ENCODE results near the gene DCC. TPM values are rescaled to one million over a fixed set of nuclear protein-coding genes. Genes with fewer than 3 reads are reported as not detected.

DCC gene
- total RNA-seq, 1 experiment from 2014 or later, result not detected

GRCh38 chr18:52465391-52465790 lies 125.4 kb downstream of the DCC start:
- Histone ChIP-seq H3K9ac (ENCODE audit: low read length) (no peak overlapping the region), H3K9me2 (replicated peaks; ENCODE audit: low read length) (no peaks in the 10 kb centered on the region), H3K36me3 (ENCODE audit: low read depth, low read length) (no peaks in the 10 kb centered on the region), H3K27ac (ENCODE audit: low read length) (no peak overlapping the region), H3K4me2 (ENCODE audit: low read length) (no peak overlapping the region), H3K4me3 (ENCODE audit: low read length) (no peak overlapping the region), H2AFZ (ENCODE audit: low read length) (no peak overlapping the region), H3F3A (ENCODE audit: low read length, unreplicated experiment) (no peaks in the 10 kb centered on the region), H3K27me3 (ENCODE audit: low read length) (no peaks in the 10 kb centered on the region; the same call in 1 of the 2 replicates), H4K20me1 (ENCODE audit: low read length) (no peaks in the 10 kb centered on the region), H3K79me2 (ENCODE audit: low read length) (no peaks in the 10 kb centered on the region), H3K9me3 (ENCODE audit: low read length) (no peaks in the 10 kb centered on the region), H3K4me1 (ENCODE audit: insufficient read depth, low read length) (no peaks in the 10 kb centered on the region)
- ChIA-PET POLR2A (ENCODE audit: unreplicated experiment) (no interaction called here), CTCF (no interaction called here)
- intact Hi-C loops (cut with micrococcal nuclease), result no loop called here
- TF ChIP-seq CTCF (conservative IDR thresholded peaks at IDR 0.05; ENCODE audit: low read depth, low read length) (no peak), EZH2 (IDR thresholded peaks at IDR 0.05; ENCODE audit: low read length, unreplicated experiment) (no peak)
- DNase-seq (no peak), ATAC-seq (no peak)
- no TSS peak for BruUV-seq (replicated peaks)

GRCh38 chr18:52468496-52468895 lies 128.5 kb downstream of the DCC start:
- ChIA-PET CTCF (no interaction called here), POLR2A (ENCODE audit: unreplicated experiment) (no interaction called here)
- no peaks in the 10 kb centered on the region for H3K9me3 ChIP-seq (ENCODE audit: low read length)
- H3F3A ChIP-seq (ENCODE audit: low read length, unreplicated experiment), result no peaks in the 10 kb centered on the region
- no peaks in the 10 kb centered on the region for H4K20me1 ChIP-seq (ENCODE audit: low read length)
- TF ChIP-seq EZH2phosphoT487 (IDR thresholded peaks at IDR 0.05; ENCODE audit: borderline replicate concordance, low read length), result no peak
- TF ChIP-seq EZH2 (IDR thresholded peaks at IDR 0.05; ENCODE audit: low read length, unreplicated experiment), result no peak
- TF ChIP-seq CTCF (conservative IDR thresholded peaks at IDR 0.05; ENCODE audit: low read depth, low read length), result no peak
- H3K36me3 ChIP-seq (ENCODE audit: low read depth, low read length), result no peaks in the 10 kb centered on the region
- H3K9ac ChIP-seq (ENCODE audit: low read length), result no peak overlapping the region
- H3K4me1 ChIP-seq (ENCODE audit: insufficient read depth, low read length), result no peaks in the 10 kb centered on the region
- intact Hi-C loops (cut with micrococcal nuclease), result no loop called here
- no TSS peak for BruUV-seq (replicated peaks)
- no peak overlapping the region for H2AFZ ChIP-seq (ENCODE audit: low read length)
- H3K27me3 ChIP-seq (ENCODE audit: low read length), result no peaks in the 10 kb centered on the region; the same call in 1 of the 2 replicates
- H3K79me2 ChIP-seq (ENCODE audit: low read length), result no peaks in the 10 kb centered on the region
- H3K27ac ChIP-seq (ENCODE audit: low read length), result no peak overlapping the region
- DNase-seq, result no peak
- no peak overlapping the region for H3K4me3 ChIP-seq (ENCODE audit: low read length)
- no peak for ATAC-seq
- H3K4me2 ChIP-seq (ENCODE audit: low read length), result no peak overlapping the region
- no peaks in the 10 kb centered on the region for H3K9me2 ChIP-seq (replicated peaks; ENCODE audit: low read length)

- ChIA-PET CTCF (no interaction called here), POLR2A (ENCODE audit: unreplicated experiment) (no interaction called here)
- H3K36me3 ChIP-seq (ENCODE audit: low read depth, low read length), result no peaks in the 10 kb centered on the region
- no peak overlapping the region for H3K9ac ChIP-seq (ENCODE audit: low read length)
- no peak for TF ChIP-seq EZH2 (IDR thresholded peaks at IDR 0.05; ENCODE audit: low read length, unreplicated experiment)
- no peak overlapping the region for H3K4me3 ChIP-seq (ENCODE audit: low read length)
- H3K27me3 ChIP-seq (ENCODE audit: low read length), result peaks cover 9% of the 10 kb centered on the region
- ATAC-seq (no peak), DNase-seq (no peak)
- no peak overlapping the region for H3K27ac ChIP-seq (ENCODE audit: low read length)
- no peaks in the 10 kb centered on the region for H3K4me1 ChIP-seq (ENCODE audit: insufficient read depth, low read length)
- no peaks in the 10 kb centered on the region for H3K9me3 ChIP-seq (ENCODE audit: low read length)
- intact Hi-C loops (cut with micrococcal nuclease), result no loop called here
- no peaks in the 10 kb centered on the region for H3K79me2 ChIP-seq (ENCODE audit: low read length)
- H2AFZ ChIP-seq (ENCODE audit: low read length), result no peak overlapping the region
- no peaks in the 10 kb centered on the region for H3K9me2 ChIP-seq (replicated peaks; ENCODE audit: low read length)
- no TSS peak for BruUV-seq (replicated peaks)
- H3F3A ChIP-seq (ENCODE audit: low read length, unreplicated experiment), result no peaks in the 10 kb centered on the region
- H3K4me2 ChIP-seq (ENCODE audit: low read length), result no peak overlapping the region
- no peaks in the 10 kb centered on the region for H4K20me1 ChIP-seq (ENCODE audit: low read length)
Measured at GRCh38 chr18:52475325-52475724, 135.3 kb downstream of the DCC start.

Data from PC-3 (cell line).